WI38 (cell line): ENCODE results near the gene TUT7.
"Not testable (repeated sequence)": the region's sequence is repeated elsewhere in the genome, so short reads cannot be mapped to it uniquely, and the experiment has no call there.

Experiments
- H3K4me3 ChIP-seq: 2 replicates; pipeline ENCODE4 v1.5.1; 2011; ENCODE audit warnings: low read depth, mild to moderate bottlenecking, control low read depth, low read length
- CTCF ChIP-seq: IDR thresholded peaks from 2 replicates; pipeline ENCODE4 v1.5.1; 2012; ENCODE audit warnings: low read depth, mild to moderate bottlenecking, control low read depth, low read length

The TUT7 gene

GRCh38 chr9:86322973-86323644, 31.1 kb downstream of the TUT7 start:
- TF ChIP-seq CTCF: no peak
- H3K4me3 ChIP-seq: no peak overlapping the region

GRCh38 chr9:86321373-86321772, 32.8 kb downstream of the TUT7 start:
- no peak for TF ChIP-seq CTCF
- H3K4me3 ChIP-seq: no peak overlapping the region

- TF ChIP-seq CTCF: no peak
These were observed 36.0 kb downstream of the TUT7 start for GRCh38 chr9:86318187-86318586.

GRCh38 chr9:86315078-86315477, 39.1 kb downstream of the TUT7 start:
- no peak overlapping the region for H3K4me3 ChIP-seq
- no peak for TF ChIP-seq CTCF

More at GRCh38 chr9:86318187-86318586, 36.0 kb downstream of the TUT7 start:
- no peak overlapping the region for H3K4me3 ChIP-seq

GRCh38 chr9:86312959-86313358, 41.3 kb downstream of the TUT7 start:
- H3K4me3 ChIP-seq: not testable (repeated sequence)

GRCh38 chr9:86308687-86309086, 45.5 kb downstream of the TUT7 start:
- H3K4me3 ChIP-seq: no peak overlapping the region
- TF ChIP-seq CTCF: no peak

GRCh38 chr9:86304236-86304730, 49.9 kb downstream of the TUT7 start:
- no peak for TF ChIP-seq CTCF

More at GRCh38 chr9:86304236-86304730, 49.9 kb downstream of the TUT7 start:
- H3K4me3 ChIP-seq: no peak overlapping the region
